HG02981 (cell line): ENCODE results near the gene EPHX1.
"Not testable (repeated sequence)": the region's sequence is repeated elsewhere in the genome, so short reads cannot be mapped to it uniquely, and the experiment has no call there.

Experiments used
- ATAC-seq: cut with Tn5 transposase; IDR thresholded peaks from one replicate; pipeline ENCODE4 v1.9.1; 2021; ENCODE audit warnings: mild to moderate bottlenecking, moderate library complexity; ENCODE audit not compliant: unreplicated experiment

The EPHX1 gene

GRCh38 chr1:225809842-225810578 lies at the start of gene EPHX1:
Gene EPHX1 (plus strand): TSS chr1:225810124. CDS start chr1:225828730, 18,606 bp downstream.
- ATAC-seq = peak; percentile 93

GRCh38 chr1:225760531-225760930 lies 49.4 kb upstream of the EPHX1 start:
- ATAC-seq = no peak

- ATAC-seq = not testable (repeated sequence)
Observed at GRCh38 chr1:225761395-225761794, 48.5 kb upstream of the EPHX1 start.

- no peak for ATAC-seq
Observed at GRCh38 chr1:225762002-225762441, 47.9 kb upstream of the EPHX1 start.

GRCh38 chr1:225762444-225762843 lies 47.5 kb upstream of the EPHX1 start:
- no peak for ATAC-seq

- no peak for ATAC-seq
Observed at GRCh38 chr1:225763716-225764548, 46.0 kb upstream of the EPHX1 start.

GRCh38 chr1:225765982-225766674 lies 43.8 kb upstream of the EPHX1 start:
- no peak for ATAC-seq

- no peak for ATAC-seq
Observed at GRCh38 chr1:225766967-225767633, 42.8 kb upstream of the EPHX1 start.

GRCh38 chr1:225767634-225768540 lies 42.0 kb upstream of the EPHX1 start:
- ATAC-seq = no peak

GRCh38 chr1:225768662-225769426 lies 41.1 kb upstream of the EPHX1 start:
- ATAC-seq = no peak

GRCh38 chr1:225769687-225770086 lies 40.2 kb upstream of the EPHX1 start:
- no peak for ATAC-seq

GRCh38 chr1:225770561-225771248 lies 39.2 kb upstream of the EPHX1 start:
- no peak for ATAC-seq

- no peak for ATAC-seq
Observed at GRCh38 chr1:225771661-225772322, 38.1 kb upstream of the EPHX1 start.

GRCh38 chr1:225772323-225772768 lies 37.6 kb upstream of the EPHX1 start:
- ATAC-seq = peak; percentile 63

- no peak for ATAC-seq
Observed at GRCh38 chr1:225772848-225773247, 37.1 kb upstream of the EPHX1 start.

GRCh38 chr1:225774281-225775147 lies 35.4 kb upstream of the EPHX1 start:
- ATAC-seq = no peak

- ATAC-seq = no peak
Observed at GRCh38 chr1:225776294-225776693, 33.6 kb upstream of the EPHX1 start.
